GM12874 (cell line): ENCODE measurements around the gene LRRC14B.

Experiments used
- TF ChIP-seq, protein P1 (sequence below): IDR thresholded peaks from 2 replicates; pipeline ENCODE4 v1.5.1; 2011; ENCODE audit warnings: low read depth, mild to moderate bottlenecking, control low read depth, low read length, moderate library complexity; ENCODE audit not compliant: insufficient read depth

Gene LRRC14B

DNA sequence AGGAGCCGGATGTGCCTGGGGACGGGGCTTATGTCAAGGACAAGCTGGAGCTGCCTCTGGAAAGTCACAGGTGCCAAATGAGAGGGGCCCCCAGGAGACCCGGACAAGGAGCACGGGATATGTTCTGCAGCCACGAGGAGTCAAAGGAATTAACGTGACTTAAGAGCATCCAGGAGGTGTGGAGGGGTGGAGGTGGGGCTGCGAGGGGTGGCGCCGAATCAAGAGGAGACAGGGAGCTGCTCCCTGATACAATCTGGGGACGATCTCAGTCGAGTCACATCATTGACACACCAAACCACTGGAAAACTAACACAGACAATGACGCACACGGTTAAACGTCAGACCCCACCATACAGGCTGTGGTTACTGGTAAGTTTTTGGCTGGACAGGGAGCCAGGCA is 16.3 kb downstream of the LRRC14B start:
- TF ChIP-seq, protein P1, sequence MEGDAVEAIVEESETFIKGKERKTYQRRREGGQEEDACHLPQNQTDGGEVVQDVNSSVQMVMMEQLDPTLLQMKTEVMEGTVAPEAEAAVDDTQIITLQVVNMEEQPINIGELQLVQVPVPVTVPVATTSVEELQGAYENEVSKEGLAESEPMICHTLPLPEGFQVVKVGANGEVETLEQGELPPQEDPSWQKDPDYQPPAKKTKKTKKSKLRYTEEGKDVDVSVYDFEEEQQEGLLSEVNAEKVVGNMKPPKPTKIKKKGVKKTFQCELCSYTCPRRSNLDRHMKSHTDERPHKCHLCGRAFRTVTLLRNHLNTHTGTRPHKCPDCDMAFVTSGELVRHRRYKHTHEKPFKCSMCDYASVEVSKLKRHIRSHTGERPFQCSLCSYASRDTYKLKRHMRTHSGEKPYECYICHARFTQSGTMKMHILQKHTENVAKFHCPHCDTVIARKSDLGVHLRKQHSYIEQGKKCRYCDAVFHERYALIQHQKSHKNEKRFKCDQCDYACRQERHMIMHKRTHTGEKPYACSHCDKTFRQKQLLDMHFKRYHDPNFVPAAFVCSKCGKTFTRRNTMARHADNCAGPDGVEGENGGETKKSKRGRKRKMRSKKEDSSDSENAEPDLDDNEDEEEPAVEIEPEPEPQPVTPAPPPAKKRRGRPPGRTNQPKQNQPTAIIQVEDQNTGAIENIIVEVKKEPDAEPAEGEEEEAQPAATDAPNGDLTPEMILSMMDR = no peak

DNA sequence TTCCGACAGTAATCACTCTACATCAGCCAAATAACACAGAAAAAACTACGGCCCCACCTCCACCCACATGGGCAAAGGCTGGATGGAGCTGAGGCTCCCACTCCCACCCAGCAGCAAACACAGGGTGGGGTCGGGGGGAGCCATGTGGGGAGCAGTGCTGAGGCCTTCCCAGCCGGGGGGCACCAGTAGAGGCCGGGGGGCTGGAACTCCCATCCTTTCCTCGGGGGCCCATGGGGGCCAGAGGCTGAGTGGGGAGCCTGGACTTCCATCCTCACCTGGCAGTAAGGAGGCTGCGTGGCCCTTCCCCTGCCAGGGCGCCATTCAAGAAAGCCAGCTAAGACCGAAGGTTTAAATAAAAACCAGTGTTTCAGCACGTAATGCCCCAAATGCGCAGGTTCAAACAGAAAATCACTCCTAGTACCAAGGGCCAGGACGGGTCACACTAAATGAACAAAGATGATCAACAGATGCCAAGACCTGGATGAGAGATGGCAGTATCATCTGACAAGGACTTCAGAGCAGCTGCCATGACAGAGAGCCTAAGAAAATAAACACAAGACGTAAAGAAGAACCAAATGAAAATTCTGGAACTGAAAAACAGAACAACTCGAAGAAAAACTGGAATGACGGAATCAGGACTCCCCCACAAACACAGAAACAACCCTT is 17.3 kb downstream of the LRRC14B start:
- TF ChIP-seq, protein P1 = no peak

DNA sequence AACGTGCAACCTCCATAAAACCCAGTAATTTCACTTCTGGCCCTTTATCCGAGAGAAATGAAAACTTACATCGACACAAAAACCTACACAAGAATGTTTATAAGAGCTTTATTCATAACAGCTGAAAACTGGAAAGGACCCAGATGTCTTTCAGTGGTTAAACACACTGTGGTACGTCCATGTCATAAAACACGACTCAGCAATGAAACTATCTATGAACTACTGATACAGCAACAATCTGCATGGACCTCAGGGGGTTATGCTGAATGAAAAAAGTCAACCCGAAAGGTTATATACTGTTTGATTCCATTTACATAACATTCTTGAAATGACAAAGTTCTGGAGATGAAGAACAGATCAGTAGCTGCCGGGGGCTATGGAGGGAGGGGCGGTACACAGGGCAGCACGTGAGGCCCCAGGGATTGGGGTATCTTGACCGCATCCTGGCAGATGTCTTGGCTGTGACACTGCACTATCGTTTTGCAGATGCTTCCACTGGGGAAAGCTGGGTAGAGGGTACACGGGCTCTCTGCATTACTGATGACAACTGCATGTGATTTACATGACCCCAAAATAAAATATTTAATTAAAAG is 22.6 kb downstream of the LRRC14B start:
- TF ChIP-seq, protein P1 = no peak

DNA sequence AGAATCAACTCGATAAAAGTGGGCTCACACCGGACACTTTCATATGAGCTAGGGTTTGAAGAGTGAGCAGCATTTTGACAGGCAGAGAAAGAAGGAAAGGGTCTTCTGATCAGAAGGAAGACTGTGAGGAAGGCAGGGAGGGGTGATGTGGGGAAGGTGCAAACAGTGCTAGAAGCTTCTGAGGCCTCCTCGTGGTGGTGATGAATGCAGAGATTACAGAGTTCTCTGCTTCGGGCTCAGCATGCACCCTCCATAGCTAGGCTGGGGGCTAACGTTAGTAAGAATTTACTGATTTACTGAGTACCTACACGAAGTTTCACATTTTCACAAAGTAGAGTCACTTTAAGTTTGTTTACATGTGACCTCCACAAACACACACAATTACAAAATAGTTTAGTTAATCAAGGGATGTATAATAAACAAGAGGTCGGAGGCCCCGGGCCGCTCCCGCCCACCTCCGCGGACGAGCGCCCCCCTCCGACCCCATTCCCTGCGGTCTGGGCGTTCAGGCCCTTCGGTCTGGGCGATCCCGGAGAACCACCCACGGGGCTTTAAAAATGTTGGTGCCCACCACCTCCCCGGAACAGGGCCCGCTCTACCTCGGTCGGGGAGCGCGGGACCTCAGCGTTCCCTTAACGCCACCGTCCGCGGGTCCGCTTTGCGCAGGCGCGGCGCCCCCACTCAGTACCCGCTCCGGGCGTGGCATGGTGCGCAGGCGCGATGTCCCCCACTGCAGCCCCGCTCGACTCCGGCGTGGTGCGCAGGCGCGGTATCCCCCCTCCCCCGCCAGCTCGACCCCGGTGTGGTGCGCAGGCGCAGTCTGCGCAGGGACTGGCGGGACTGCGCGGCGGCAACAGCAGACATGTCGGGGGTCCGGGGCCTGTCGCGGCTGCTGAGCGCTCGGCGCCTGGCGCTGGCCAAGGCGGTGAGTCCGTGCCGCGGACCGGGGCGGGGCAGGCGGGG is 26.5 kb downstream of the LRRC14B start, which contains the start of the genes CCDC127 and SDHA:
Gene CCDC127 (minus strand): TSS at position 660 of the 963 bp plus-strand sequence. CDS start 1,304 bp downstream, outside the sequence.
Gene SDHA (plus strand): TSS at position 827 of the 963 bp plus-strand sequence. CDS start 36 bp downstream, at position 863.
- TF ChIP-seq, protein P1 = peak; percentile 41; the same call in 1 of the 2 replicates

DNA sequence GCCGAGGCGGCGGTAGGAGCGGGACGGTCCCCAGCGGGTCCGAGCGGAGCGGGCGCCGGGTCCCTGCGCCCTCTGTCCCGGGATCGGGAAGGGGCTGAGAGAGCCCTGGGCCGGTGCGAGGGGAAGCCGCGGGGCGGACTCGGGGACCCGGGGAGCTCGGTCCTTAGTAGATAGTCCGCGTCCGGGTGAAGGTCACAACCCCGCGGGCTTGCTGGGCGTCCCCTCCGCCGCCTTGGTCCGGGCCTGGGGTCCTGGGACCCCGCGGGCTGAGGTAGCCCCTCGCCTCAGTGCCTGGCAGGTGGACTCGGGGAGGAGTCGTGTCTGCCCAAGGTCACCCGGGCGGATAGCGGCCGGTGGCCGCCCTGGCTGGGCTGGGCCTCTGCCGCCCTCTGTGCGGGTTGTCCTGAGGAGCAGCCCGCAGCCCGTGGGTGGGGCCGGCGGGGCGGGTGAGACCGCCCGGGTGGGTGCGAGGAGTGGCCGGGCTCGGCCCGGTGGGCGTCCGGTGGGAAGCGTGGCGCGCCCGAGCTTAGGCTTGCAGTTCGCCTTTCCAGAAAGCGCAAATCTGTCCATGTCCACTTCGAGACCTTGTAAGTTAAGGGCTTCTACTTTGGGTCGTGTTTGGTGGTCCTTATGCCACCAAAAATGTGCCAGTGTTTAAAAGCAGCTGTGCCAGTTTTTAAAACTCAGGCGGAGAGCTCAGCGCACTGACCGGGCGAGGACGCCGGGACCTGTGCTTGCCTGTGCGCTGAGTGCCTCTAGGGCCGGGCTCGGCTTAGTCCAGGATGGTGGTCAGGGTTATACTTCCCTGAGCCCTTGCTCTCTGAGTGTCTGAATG is 27.4 kb downstream of the LRRC14B start:
- TF ChIP-seq, protein P1 = no peak

DNA sequence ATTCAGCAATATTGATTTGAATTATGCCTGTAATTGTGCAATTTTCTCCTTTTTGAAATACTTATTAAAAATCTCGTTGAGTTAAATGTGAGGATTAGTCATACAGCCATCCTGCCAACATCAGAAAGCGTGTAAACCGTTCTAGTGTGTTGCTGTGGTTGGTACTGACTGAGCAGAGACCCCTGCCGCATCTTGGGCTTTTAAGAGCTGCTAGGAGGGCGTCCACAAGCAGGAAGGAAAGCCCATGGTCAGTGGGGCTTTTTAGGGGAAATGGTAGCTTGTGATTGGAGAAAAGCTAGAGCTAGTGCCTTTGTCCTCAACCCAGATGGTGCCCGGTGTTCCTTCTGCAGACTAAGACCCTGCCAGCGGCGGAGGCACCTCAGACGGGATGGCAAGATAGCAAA is 28.2 kb downstream of the LRRC14B start:
- TF ChIP-seq, protein P1 = no peak
